ENCODE results near the gene DIDO1.

- TF ChIP-seq NFYB (IDR thresholded peaks at IDR 0.05; ENCODE audit: extremely low read depth, insufficient read length) (no peak), ATF2 (CRISPR knock-in tag; IDR thresholded peaks at IDR 0.05) (no peak), STAT5B (CRISPR knock-in tag; IDR thresholded peaks at IDR 0.05) (no peak), SETDB1 (IDR thresholded peaks at IDR 0.05; ENCODE audit: low read length) (no peak), CTCF (IDR thresholded peaks at IDR 0.05 in 2 of 3, conservative IDR thresholded peaks at IDR 0.05 in 1 of 3; ENCODE audit: insufficient read depth in 2 of 3, low read depth in 1 of 3, low read length in 3 of 3) (no peak), POLR2A (conservative IDR thresholded peaks at IDR 0.05) (no peak), KAT7 (CRISPR knock-in tag; IDR thresholded peaks at IDR 0.05; ENCODE audit: borderline replicate concordance) (no peak), STAG1 (CRISPR knock-in tag; IDR thresholded peaks at IDR 0.05; ENCODE audit: borderline replicate concordance) (no peak), FOXA1 (IDR thresholded peaks at IDR 0.05; ENCODE audit: borderline replicate concordance) (no peak), BHLHE40 (IDR thresholded peaks at IDR 0.05; ENCODE audit: low read length) (no peak)
Observed at GRCh38 chr20:62931464-62931863, 5.2 kb upstream of the DIDO1 start.

All from K562 (cell line).